Liver (tissue), 3 donors: ENCODE measurements around the gene PROB1.

ENCODE experiments used
- CTCF ChIP-seq: fragments of 150-350 bp; IDR thresholded peaks from 2 replicates; pipeline ENCODE4 v1.5.1; 2017; ENCODE audit warnings: improper control_type of control experiment, low read depth, low read length; ENCODE audit not compliant: missing input control
- GABPA ChIP-seq, 2 donors: IDR thresholded peaks in 1 of 2; conservative IDR thresholded peaks in 1 of 2; 2 replicates each; pipeline ENCODE4 v1.6.1; 2016; ENCODE audit warnings: antibody characterized with exemption in 2 of 2, mild to moderate bottlenecking in 1 of 2, moderate library complexity in 1 of 2
- RAD21 ChIP-seq, 2 donors: IDR thresholded peaks; 2 replicates each; pipeline ENCODE4 v1.6.1; 2016; ENCODE audit warnings: antibody characterized with exemption in 2 of 2, mild to moderate bottlenecking in 2 of 2
- REST ChIP-seq: IDR thresholded peaks from 2 replicates; pipeline ENCODE4 v1.6.1; 2016; ENCODE audit warnings: antibody characterized with exemption, mild to moderate bottlenecking
- RXRA ChIP-seq, 2 donors: IDR thresholded peaks; 2 replicates each; pipeline ENCODE4 v1.6.1; 2017 to 2018; ENCODE audit warnings: antibody characterized with exemption in 2 of 2, mild to moderate bottlenecking in 1 of 2
- TAF1 ChIP-seq: conservative IDR thresholded peaks from 2 replicates; pipeline ENCODE4 v1.6.1; 2016; ENCODE audit warnings: antibody characterized with exemption, mild to moderate bottlenecking
- ZBTB33 ChIP-seq: IDR thresholded peaks from 2 replicates; pipeline ENCODE4 v1.6.1; 2016; ENCODE audit warnings: antibody characterized with exemption
- donor health status: healthy.
- donor health status: healthy.

GRCh38 chr5:139384591-139385051 is 10.3 kb downstream of the PROB1 start:
- TF ChIP-seq CTCF = no peak
- TF ChIP-seq RXRA (IDR thresholded peaks at IDR 0.05) = no peak
- TF ChIP-seq TAF1 = no peak
- TF ChIP-seq REST = no peak
- no peak for TF ChIP-seq RAD21 (IDR thresholded peaks at IDR 0.05)
- no peak for TF ChIP-seq ZBTB33
- TF ChIP-seq GABPA (IDR thresholded peaks at IDR 0.05 in 1 of 2, conservative IDR thresholded peaks at IDR 0.05 in 1 of 2) = no peak
